ENCODE measurements around the gene RIN1. TPM values are rescaled to one million over a fixed set of nuclear protein-coding genes. Genes with fewer than 3 reads are reported as not detected.

RIN1 gene
- total RNA-seq, 4 donors from 2014 or later = 8.8 to 43.8 (median 14.4) TPM

DNA sequence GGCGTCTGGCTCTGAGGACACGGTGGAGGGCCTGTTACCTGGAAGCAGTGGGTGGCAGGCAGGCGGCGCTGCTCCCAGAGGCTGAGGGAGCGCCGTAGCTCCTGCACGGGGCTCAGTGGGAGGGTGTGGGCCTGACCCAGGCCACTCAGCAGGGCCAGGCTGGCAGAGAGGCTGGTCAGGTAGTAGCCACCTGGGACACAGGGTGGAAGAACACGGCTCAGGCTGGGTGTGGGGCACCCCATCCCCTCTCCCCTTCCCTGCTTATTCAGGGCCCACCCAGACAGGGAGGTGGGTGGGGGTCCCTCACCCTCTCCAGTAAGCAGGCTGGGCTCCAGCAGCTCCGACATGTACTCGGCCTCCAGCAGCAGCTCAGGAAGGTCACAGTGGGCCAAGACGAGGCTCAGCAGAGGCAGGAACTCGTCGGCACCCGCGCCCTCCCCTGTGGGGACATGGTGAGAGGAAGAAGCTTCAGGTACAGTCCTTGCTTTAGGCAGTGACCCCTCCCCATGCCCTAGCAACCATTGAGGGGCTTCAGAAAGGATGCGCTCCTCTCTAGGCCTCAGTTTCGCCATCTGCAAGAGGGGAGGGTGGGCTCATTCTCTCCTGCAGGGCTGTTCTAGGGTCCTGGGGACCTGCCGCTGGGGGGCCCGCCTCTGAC, 2.9 kb downstream of the RIN1 start:
- in situ Hi-C loops (cut with MboI; ENCODE audit: low pct_ligation_motif_present in 1 of 4, low pct_unique_long_range_greater_than_20kb in 1 of 4, low sequenced_read_pairs in 3 of 4) (no loop called here), intact Hi-C loops (cut with DNase I; ENCODE audit: low total_unique reads) (no loop called here)
- TF ChIP-seq POLR2A (IDR thresholded peaks at IDR 0.05) (no peak), EP300 (IDR thresholded peaks at IDR 0.05; ENCODE audit: low read depth) (no peak), POLR2AphosphoS5 (IDR thresholded peaks at IDR 0.05) (no peak)
- TF ChIP-seq, protein P1, sequence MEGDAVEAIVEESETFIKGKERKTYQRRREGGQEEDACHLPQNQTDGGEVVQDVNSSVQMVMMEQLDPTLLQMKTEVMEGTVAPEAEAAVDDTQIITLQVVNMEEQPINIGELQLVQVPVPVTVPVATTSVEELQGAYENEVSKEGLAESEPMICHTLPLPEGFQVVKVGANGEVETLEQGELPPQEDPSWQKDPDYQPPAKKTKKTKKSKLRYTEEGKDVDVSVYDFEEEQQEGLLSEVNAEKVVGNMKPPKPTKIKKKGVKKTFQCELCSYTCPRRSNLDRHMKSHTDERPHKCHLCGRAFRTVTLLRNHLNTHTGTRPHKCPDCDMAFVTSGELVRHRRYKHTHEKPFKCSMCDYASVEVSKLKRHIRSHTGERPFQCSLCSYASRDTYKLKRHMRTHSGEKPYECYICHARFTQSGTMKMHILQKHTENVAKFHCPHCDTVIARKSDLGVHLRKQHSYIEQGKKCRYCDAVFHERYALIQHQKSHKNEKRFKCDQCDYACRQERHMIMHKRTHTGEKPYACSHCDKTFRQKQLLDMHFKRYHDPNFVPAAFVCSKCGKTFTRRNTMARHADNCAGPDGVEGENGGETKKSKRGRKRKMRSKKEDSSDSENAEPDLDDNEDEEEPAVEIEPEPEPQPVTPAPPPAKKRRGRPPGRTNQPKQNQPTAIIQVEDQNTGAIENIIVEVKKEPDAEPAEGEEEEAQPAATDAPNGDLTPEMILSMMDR (IDR thresholded peaks at IDR 0.05) = no peak
- DNase-seq = no peak
- no peak overlapping the region for H3K4me3 ChIP-seq
- no peaks in the 10 kb centered on the region for H3K27me3 ChIP-seq
- H3K27ac ChIP-seq = no peak overlapping the region
- peaks cover 16 to 33% (median 26%) of the 10 kb centered on the region in 4 donors for H3K4me1 ChIP-seq
- H3K36me3 ChIP-seq = no peaks in the 10 kb centered on the region
- H3K9me3 ChIP-seq = no peaks in the 10 kb centered on the region
- 93% methylated on average over 17 of the region's 19 CpGs; no CpG with 5 or more reads in 1 of the 2 donors for WGBS, 2 donors (ENCODE audit: low coverage in 1 of 2)

DNA sequence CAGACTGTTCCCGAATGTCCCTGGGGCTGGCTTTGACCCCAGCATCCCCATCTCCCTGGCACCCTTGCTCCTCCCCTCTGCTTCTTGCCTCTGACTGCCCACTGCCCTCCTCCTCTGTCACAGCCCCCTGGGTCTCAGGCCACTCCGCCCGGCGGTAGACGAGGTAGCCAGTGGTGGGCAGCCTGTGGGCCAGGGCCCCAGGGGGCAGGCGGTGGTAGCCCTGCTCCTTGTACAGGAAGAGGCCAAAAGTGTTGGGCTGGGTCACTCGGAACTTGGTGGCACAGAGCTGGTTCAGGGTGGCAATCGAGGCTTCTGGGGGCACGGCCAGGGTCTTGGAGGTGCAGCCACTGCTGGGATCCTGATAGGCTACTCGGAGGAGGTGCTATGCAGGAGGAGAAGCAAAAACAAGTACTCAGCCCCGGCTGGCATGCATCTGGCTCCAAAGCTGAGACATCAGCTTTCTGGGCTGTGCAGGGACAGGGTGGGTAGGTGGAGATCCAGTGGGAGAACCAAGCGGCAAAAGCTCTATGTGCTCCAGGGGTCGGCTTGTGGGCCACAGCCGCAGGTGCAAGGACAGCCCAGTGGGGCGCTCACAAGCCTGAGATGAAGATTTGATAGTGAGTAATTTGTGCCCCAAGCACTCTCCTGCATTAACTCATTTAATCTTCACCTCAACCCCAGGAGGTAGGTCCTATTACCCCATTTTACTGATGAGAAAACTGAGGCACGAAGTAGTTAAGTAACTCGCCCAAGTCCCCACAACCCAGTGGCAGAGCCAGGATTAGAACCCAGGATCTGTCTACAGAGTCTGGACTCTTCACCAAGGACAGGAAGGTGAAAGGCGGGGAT, 3.6 kb downstream of the RIN1 start:
- Histone ChIP-seq H3K27me3 (no peaks in the 10 kb centered on the region), H3K4me3 (no peak overlapping the region), H3K9me3 (no peaks in the 10 kb centered on the region), H3K36me3 (no peaks in the 10 kb centered on the region), H3K27ac (no peak overlapping the region), H3K4me1 (peaks cover 16 to 38% (median 29%) of the 10 kb centered on the region in 4 donors)
- in situ Hi-C loops (cut with MboI; ENCODE audit: low pct_ligation_motif_present in 1 of 4, low pct_unique_long_range_greater_than_20kb in 1 of 4, low sequenced_read_pairs in 3 of 4) = no loop called here
- intact Hi-C loops (cut with DNase I; ENCODE audit: low total_unique reads) = no loop called here
- WGBS, 2 donors (ENCODE audit: low coverage in 1 of 2) = 81 to 100% methylated on average over 3 to 16 of the region's 18 CpGs
- TF ChIP-seq, protein P1 (IDR thresholded peaks at IDR 0.05) = no peak
- no peak for TF ChIP-seq EP300 (IDR thresholded peaks at IDR 0.05; ENCODE audit: low read depth)
- no peak for TF ChIP-seq POLR2A (IDR thresholded peaks at IDR 0.05)
- TF ChIP-seq POLR2AphosphoS5 (IDR thresholded peaks at IDR 0.05) = no peak
- DNase-seq = no peak

DNA sequence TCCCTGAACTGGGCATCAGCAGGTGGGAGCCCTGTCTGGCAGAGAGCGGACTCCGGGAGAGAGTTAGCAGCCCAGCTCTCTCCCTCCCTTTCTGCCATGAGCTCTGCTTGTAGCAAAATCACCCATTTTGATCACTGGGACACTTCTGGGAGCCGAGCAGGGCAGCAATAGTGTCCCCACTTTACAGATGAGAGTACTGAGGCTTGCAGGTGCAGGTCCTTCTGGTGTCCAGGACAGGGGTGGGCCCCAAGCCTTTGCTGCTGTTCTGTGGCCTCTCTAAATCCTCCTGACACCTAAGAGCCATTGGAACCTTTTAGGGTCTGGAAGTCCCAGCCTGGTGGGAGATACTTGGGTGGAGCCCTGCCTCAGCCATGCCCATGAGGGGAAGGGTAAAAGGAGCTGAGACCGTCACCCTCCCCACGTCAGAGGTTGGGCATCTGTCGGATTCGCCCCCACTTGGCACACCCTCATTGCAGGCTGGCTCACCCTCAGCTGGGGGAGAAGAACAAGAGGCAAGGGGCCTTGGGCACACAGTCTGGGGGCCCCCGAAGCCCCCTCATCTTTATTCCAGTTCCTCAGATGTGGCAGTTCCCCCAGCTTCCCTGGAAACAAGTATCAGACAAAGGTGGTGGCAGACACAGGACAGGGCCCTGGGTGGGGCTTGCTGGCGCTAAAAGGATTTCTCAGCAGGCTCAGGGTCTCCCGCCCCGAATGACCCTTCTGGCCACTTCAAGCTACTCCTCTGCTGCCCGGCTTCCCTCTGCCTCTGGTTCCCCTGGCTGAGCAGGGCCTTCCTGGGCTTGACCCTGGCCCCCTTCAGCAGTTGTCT, 4.5 kb downstream of the RIN1 start:
- TF ChIP-seq POLR2AphosphoS5 (IDR thresholded peaks at IDR 0.05) = no peak
- no peak for TF ChIP-seq EP300 (IDR thresholded peaks at IDR 0.05; ENCODE audit: low read depth)
- TF ChIP-seq, protein P1 (IDR thresholded peaks at IDR 0.05) = no peak
- TF ChIP-seq POLR2A (IDR thresholded peaks at IDR 0.05) = no peak
- 93% methylated on average over 12 of the region's 12 CpGs; no CpG with 5 or more reads in 1 of the 2 donors for WGBS, 2 donors (ENCODE audit: low coverage in 1 of 2)
- Histone ChIP-seq H3K27me3 (no peaks in the 10 kb centered on the region), H3K4me1 (peaks cover 18 to 39% (median 33%) of the 10 kb centered on the region in 4 donors), H3K4me3 (no peak overlapping the region), H3K36me3 (no peaks in the 10 kb centered on the region), H3K27ac (no peak overlapping the region), H3K9me3 (no peaks in the 10 kb centered on the region)
- intact Hi-C loops (cut with DNase I; ENCODE audit: low total_unique reads) (no loop called here), in situ Hi-C loops (cut with MboI; ENCODE audit: low pct_ligation_motif_present in 1 of 4, low pct_unique_long_range_greater_than_20kb in 1 of 4, low sequenced_read_pairs in 3 of 4) (no loop called here)
- no peak for DNase-seq

DNA sequence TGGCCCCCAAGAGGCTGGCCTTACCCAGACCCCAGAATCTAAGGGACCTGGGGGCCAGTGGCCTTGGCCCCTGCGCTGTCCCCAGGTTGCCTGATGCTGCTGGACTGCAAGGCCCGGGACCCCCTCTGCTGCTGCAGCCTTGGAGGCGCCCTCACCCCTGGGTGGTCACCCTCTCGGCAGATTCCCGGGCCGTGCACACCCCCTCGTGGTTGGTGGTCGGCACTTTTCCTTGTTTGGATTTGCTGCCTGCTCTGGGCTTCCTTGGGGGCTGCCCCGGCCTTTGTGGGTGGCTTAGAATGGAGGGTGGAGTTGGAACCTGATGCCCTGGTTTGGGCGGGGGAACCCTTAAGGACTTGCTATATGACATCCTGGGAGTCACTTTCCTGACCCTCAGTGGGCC, 5.3 kb downstream of the RIN1 start:
- Histone ChIP-seq H3K27ac (no peak overlapping the region), H3K4me3 (no peak overlapping the region), H3K27me3 (no peaks in the 10 kb centered on the region), H3K9me3 (no peaks in the 10 kb centered on the region), H3K36me3 (no peaks in the 10 kb centered on the region), H3K4me1 (peaks cover 18 to 39% (median 32%) of the 10 kb centered on the region in 4 donors)
- WGBS, 2 donors (ENCODE audit: low coverage in 1 of 2) = 67% methylated on average over 8 of the region's 10 CpGs; no CpG with 5 or more reads in 1 of the 2 donors
- DNase-seq = no peak
- TF ChIP-seq EP300 (IDR thresholded peaks at IDR 0.05; ENCODE audit: low read depth) (no peak), POLR2A (IDR thresholded peaks at IDR 0.05) (no peak), POLR2AphosphoS5 (IDR thresholded peaks at IDR 0.05) (no peak)
- TF ChIP-seq, protein P1 (IDR thresholded peaks at IDR 0.05) = no peak
- in situ Hi-C loops (cut with MboI; ENCODE audit: low pct_ligation_motif_present in 1 of 4, low pct_unique_long_range_greater_than_20kb in 1 of 4, low sequenced_read_pairs in 3 of 4) = no loop called here
- intact Hi-C loops (cut with DNase I; ENCODE audit: low total_unique reads) = no loop called here

All from transverse colon (tissue), 4 donors.